GM21515 (cell line): Measurements from ENCODE around the gene RCL1.

Experiments used
- ATAC-seq: cut with Tn5 transposase; IDR thresholded peaks from one replicate; pipeline ENCODE4 v1.9.1; 2021; ENCODE audit not compliant: unreplicated experiment

The RCL1 gene

GRCh38 chr9:4811824-4812223, 19.1 kb downstream of the RCL1 start:
- ATAC-seq: no peak

GRCh38 chr9:4812858-4813257, 20.1 kb downstream of the RCL1 start:
- ATAC-seq: no peak

GRCh38 chr9:4814913-4815312, 22.2 kb downstream of the RCL1 start:
- no peak for ATAC-seq

- no peak for ATAC-seq
These were observed 22.7 kb downstream of the RCL1 start for GRCh38 chr9:4815381-4815956.

- no peak for ATAC-seq
These were observed 27.4 kb downstream of the RCL1 start for GRCh38 chr9:4820168-4820567.

- no peak for ATAC-seq
These were observed 28.4 kb downstream of the RCL1 start for GRCh38 chr9:4821133-4821532.

GRCh38 chr9:4822057-4822456, 29.3 kb downstream of the RCL1 start:
- ATAC-seq: no peak

- ATAC-seq: no peak
These were observed 33.8 kb downstream of the RCL1 start for GRCh38 chr9:4826417-4827166.

GRCh38 chr9:4827224-4827623, 34.5 kb downstream of the RCL1 start:
- ATAC-seq: no peak

GRCh38 chr9:4828761-4829160, 36.0 kb downstream of the RCL1 start:
- no peak for ATAC-seq

- ATAC-seq: no peak
These were observed 37.2 kb downstream of the RCL1 start for GRCh38 chr9:4829969-4830368.

GRCh38 chr9:4830699-4831098, 38.0 kb downstream of the RCL1 start:
- ATAC-seq: no peak

- no peak for ATAC-seq
These were observed 38.4 kb downstream of the RCL1 start for GRCh38 chr9:4831119-4831518.

GRCh38 chr9:4831944-4832343, 39.2 kb downstream of the RCL1 start:
- ATAC-seq: no peak

- no peak for ATAC-seq
These were observed 40.2 kb downstream of the RCL1 start for GRCh38 chr9:4832786-4833579.

- ATAC-seq: no peak
These were observed 41.2 kb downstream of the RCL1 start for GRCh38 chr9:4833781-4834560.

- no peak for ATAC-seq
These were observed 43.9 kb downstream of the RCL1 start for GRCh38 chr9:4836676-4837075.

GRCh38 chr9:4837261-4838188, 44.8 kb downstream of the RCL1 start:
- no peak for ATAC-seq

- ATAC-seq: no peak
These were observed 45.4 kb downstream of the RCL1 start for GRCh38 chr9:4838189-4838546.

GRCh38 chr9:4839470-4839912, 46.7 kb downstream of the RCL1 start:
- no peak for ATAC-seq
